Liver (tissue), 9 donors: Measurements from ENCODE around the gene ANKRD65. TPM values are rescaled to one million over a fixed set of nuclear protein-coding genes. Genes with fewer than 3 reads are reported as not detected.
A peak's percentile ranks its signal among the peaks of the same experiment; 100 is the strongest.

Experiments
- DNase-seq: peaks from one replicate; pipeline ENCODE4 v3.0.0-alpha.2; 2017; ENCODE audit warnings: low spot score
- H3K27ac ChIP-seq, 2 donors: one replicate each; pipeline ENCODE4 v1.7.0; 2013; ENCODE audit warnings: inconsistent platforms in 2 of 2, low read length in 2 of 2, control low read depth in 1 of 2, low read depth in 1 of 2, mild to moderate bottlenecking in 1 of 2
- H3K27me3 ChIP-seq, 4 donors: one replicate each; pipeline versions ENCODE4 v1.6.1 to v1.7.0; 2013; ENCODE audit warnings: low read length in 3 of 4, inconsistent platforms in 1 of 4, mild to moderate bottlenecking in 1 of 4, moderate library complexity in 1 of 4; ENCODE audit not compliant: control insufficient read depth in 4 of 4, insufficient read depth in 4 of 4
- H3K36me3 ChIP-seq, 4 donors: one replicate each; pipeline versions ENCODE4 v1.6.1 to v1.7.0; 2013; ENCODE audit warnings: low read length in 3 of 4, mild to moderate bottlenecking in 3 of 4, low read depth in 1 of 4, moderate library complexity in 1 of 4; ENCODE audit not compliant: control insufficient read depth in 4 of 4, insufficient read depth in 3 of 4
- H3K4me1 ChIP-seq, 4 donors: one replicate each; pipeline versions ENCODE4 v1.6.1 to v1.7.0; 2013; ENCODE audit warnings: low read length in 3 of 4, mild to moderate bottlenecking in 3 of 4, moderate library complexity in 1 of 4; ENCODE audit not compliant: control insufficient read depth in 4 of 4, insufficient read depth in 4 of 4
- H3K4me3 ChIP-seq, 3 donors: one replicate each; pipeline versions ENCODE4 v1.6.1 to v1.7.0; 2013; ENCODE audit warnings: low read length in 3 of 3, control low read depth in 1 of 3, low read depth in 1 of 3, mild to moderate bottlenecking in 1 of 3
- H3K9ac ChIP-seq, 2 donors: one replicate each; pipeline ENCODE4 v1.7.0; 2013; ENCODE audit warnings: low read length in 2 of 2, mild to moderate bottlenecking in 2 of 2, moderate library complexity in 2 of 2, control low read depth in 1 of 2, low read depth in 1 of 2
- H3K9me3 ChIP-seq, 4 donors: one replicate each; pipeline versions ENCODE4 v1.6.1 to v1.7.0; 2013; ENCODE audit warnings: low read length in 3 of 4; ENCODE audit not compliant: control insufficient read depth in 4 of 4
- CTCF ChIP-seq: fragments of 150-350 bp; IDR thresholded peaks from 2 replicates; pipeline ENCODE4 v1.5.1; 2017; ENCODE audit warnings: improper control_type of control experiment, low read depth, low read length; ENCODE audit not compliant: missing input control
- EGR1 ChIP-seq, 2 donors: IDR thresholded peaks; 2 replicates each; pipeline ENCODE4 v1.6.1; 2016 to 2018; ENCODE audit warnings: antibody characterized with exemption in 2 of 2, low read depth in 2 of 2
- FOXA1 ChIP-seq: IDR thresholded peaks from 2 replicates; pipeline ENCODE4 v1.6.1; 2016; ENCODE audit warnings: antibody characterized with exemption
- FOXA2 ChIP-seq: IDR thresholded peaks from 2 replicates; pipeline ENCODE4 v1.6.1; 2016; ENCODE audit warnings: antibody characterized with exemption
- GABPA ChIP-seq, 2 donors: IDR thresholded peaks in 1 of 2; conservative IDR thresholded peaks in 1 of 2; 2 replicates each; pipeline ENCODE4 v1.6.1; 2016; ENCODE audit warnings: antibody characterized with exemption in 2 of 2, mild to moderate bottlenecking in 1 of 2, moderate library complexity in 1 of 2
- HNF4A ChIP-seq, 2 donors: conservative IDR thresholded peaks; 2 replicates each; pipeline ENCODE4 v1.6.1; 2016; ENCODE audit warnings: antibody characterized with exemption in 2 of 2, mild to moderate bottlenecking in 2 of 2
- HNF4G ChIP-seq: IDR thresholded peaks from 2 replicates; pipeline ENCODE4 v1.6.1; 2016; ENCODE audit warnings: antibody characterized with exemption
- JUND ChIP-seq, 2 donors: IDR thresholded peaks; 2 replicates each; pipeline ENCODE4 v1.6.1; 2016; ENCODE audit warnings: antibody characterized with exemption in 2 of 2
- MAX ChIP-seq: IDR thresholded peaks from 2 replicates; pipeline ENCODE4 v1.6.1; 2016; ENCODE audit warnings: antibody characterized with exemption
- NR2F2 ChIP-seq: IDR thresholded peaks from 2 replicates; pipeline ENCODE4 v1.6.1; 2016; ENCODE audit warnings: antibody characterized with exemption
- RAD21 ChIP-seq, 2 donors: IDR thresholded peaks; 2 replicates each; pipeline ENCODE4 v1.6.1; 2016; ENCODE audit warnings: antibody characterized with exemption in 2 of 2, mild to moderate bottlenecking in 2 of 2
- RXRA ChIP-seq, 2 donors: IDR thresholded peaks; 2 replicates each; pipeline ENCODE4 v1.6.1; 2017 to 2018; ENCODE audit warnings: antibody characterized with exemption in 2 of 2, mild to moderate bottlenecking in 1 of 2
- SP1 ChIP-seq: IDR thresholded peaks from 2 replicates; pipeline ENCODE4 v1.6.1; 2018; ENCODE audit warnings: antibody characterized with exemption, mild to moderate bottlenecking
- TAF1 ChIP-seq: conservative IDR thresholded peaks from 2 replicates; pipeline ENCODE4 v1.6.1; 2016; ENCODE audit warnings: antibody characterized with exemption, mild to moderate bottlenecking
- YY1 ChIP-seq: IDR thresholded peaks from 2 replicates; pipeline ENCODE4 v1.6.1; 2016; ENCODE audit warnings: antibody characterized with exemption, mild to moderate bottlenecking
- ZBTB33 ChIP-seq: IDR thresholded peaks from 2 replicates; pipeline ENCODE4 v1.6.1; 2016; ENCODE audit warnings: antibody characterized with exemption
- WGBS: extraction: QIAGEN DNeasy Blood & Tissue Kit; methylation state at CpG from one replicate; pipeline ENCODE4 v1.1.7; 2013; 5-methylcytosine and 5-hydroxymethylcytosine counted together
- polyA plus RNA-seq, 2 donors: library from polyadenylated mRNA; stranded (reverse) in 1 of 2; unstranded in 1 of 2; fragments of 200-250 nt in 1 of 2; fragments of >200 nt in 1 of 2; fragmentation: Nextera tagmentation in 1 of 2; extraction: Ambion mirVana in 1 of 2; gene quantifications; one replicate each; pipeline versions ENCODE4 v1.2.1 to v1.2.3, GENCODE V29; 2013 to 2015
- total RNA-seq, 2 donors: library from RNA; depleted of rRNA; stranded (reverse); fragments of >200 nt; gene quantifications; one replicate each; pipeline ENCODE4 v1.2.3, GENCODE V29; 2014
- TF ChIP-seq, protein P1 (sequence below): IDR thresholded peaks from 2 replicates; pipeline ENCODE4 v1.6.1; 2016; ENCODE audit warnings: antibody characterized with exemption
- TF ChIP-seq, protein P2 (sequence below): IDR thresholded peaks from 2 replicates; pipeline ENCODE4 v1.6.1; 2016; ENCODE audit warnings: antibody characterized with exemption, mild to moderate bottlenecking
- donor health status: healthy.
- donor health status: healthy.
- donor health status: healthy.
- donor health status: healthy.
- donor health status: healthy.

The ANKRD65 gene
- total and polyA plus RNA-seq, 4 donors, result 0.14 to 0.31 (median 0.23) TPM

DNA sequence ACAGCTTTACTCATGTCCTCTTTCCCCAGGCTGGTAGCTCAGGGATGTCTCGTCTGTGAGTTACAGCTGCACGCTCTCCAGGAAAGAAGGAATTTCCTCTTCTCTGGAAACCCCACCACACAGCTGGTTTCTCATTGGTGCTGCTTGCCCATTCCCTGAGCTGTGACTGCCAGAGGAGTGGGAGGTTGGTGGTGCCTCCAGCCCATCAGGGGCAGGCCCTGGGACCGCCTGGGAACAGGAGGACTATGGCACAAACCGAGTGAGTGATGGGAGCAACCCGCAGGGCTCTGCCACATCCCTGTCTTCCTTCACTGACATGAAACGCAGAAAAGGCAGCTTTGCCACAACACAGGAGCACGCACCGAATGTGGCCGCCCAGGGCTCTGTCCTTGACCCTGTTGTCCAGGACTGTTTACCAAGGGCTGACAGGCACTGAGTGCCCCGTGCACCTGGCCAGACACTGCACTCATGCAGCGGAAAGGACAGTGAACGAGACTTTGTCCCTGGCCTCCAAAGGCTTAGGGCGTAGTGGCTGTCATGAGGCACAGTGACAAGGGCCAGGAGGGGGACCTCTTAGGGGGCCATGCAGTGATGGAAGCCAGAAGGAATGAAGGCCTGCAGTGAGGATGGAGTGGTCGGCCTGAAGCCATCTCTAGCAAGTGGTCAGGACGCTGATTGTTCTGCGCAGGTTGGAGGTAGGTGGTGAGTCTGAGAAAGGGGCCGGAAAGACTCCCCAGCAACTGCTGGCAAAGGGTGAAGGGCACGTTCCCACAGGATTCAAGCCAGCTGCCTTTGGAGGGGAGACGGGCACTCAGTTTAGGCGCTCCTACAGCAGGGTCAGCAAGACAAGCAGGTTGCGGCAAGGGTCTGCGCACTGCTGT is 20.3 kb downstream of the ANKRD65 start:
- H3K27ac ChIP-seq, result peak overlapping the region; percentile 75 to 83
- peaks cover 4 to 64% (median 54%) of the 10 kb centered on the region in 4 donors for H3K4me1 ChIP-seq
- WGBS, result 42% methylated on average over 22 of the region's 22 CpGs
- TF ChIP-seq, protein P1, sequence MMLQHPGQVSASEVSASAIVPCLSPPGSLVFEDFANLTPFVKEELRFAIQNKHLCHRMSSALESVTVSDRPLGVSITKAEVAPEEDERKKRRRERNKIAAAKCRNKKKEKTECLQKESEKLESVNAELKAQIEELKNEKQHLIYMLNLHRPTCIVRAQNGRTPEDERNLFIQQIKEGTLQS, result no peak
- peak; percentile 46 for TF ChIP-seq TAF1
- TF ChIP-seq SP1, result peak; percentile 94
- peak; percentile 79 for TF ChIP-seq YY1
- peak; percentile 91 for TF ChIP-seq FOXA1
- TF ChIP-seq, protein P2, sequence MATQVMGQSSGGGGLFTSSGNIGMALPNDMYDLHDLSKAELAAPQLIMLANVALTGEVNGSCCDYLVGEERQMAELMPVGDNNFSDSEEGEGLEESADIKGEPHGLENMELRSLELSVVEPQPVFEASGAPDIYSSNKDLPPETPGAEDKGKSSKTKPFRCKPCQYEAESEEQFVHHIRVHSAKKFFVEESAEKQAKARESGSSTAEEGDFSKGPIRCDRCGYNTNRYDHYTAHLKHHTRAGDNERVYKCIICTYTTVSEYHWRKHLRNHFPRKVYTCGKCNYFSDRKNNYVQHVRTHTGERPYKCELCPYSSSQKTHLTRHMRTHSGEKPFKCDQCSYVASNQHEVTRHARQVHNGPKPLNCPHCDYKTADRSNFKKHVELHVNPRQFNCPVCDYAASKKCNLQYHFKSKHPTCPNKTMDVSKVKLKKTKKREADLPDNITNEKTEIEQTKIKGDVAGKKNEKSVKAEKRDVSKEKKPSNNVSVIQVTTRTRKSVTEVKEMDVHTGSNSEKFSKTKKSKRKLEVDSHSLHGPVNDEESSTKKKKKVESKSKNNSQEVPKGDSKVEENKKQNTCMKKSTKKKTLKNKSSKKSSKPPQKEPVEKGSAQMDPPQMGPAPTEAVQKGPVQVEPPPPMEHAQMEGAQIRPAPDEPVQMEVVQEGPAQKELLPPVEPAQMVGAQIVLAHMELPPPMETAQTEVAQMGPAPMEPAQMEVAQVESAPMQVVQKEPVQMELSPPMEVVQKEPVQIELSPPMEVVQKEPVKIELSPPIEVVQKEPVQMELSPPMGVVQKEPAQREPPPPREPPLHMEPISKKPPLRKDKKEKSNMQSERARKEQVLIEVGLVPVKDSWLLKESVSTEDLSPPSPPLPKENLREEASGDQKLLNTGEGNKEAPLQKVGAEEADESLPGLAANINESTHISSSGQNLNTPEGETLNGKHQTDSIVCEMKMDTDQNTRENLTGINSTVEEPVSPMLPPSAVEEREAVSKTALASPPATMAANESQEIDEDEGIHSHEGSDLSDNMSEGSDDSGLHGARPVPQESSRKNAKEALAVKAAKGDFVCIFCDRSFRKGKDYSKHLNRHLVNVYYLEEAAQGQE, result peak; percentile 61
- TF ChIP-seq GABPA (IDR thresholded peaks at IDR 0.05 in 1 of 2, conservative IDR thresholded peaks at IDR 0.05 in 1 of 2), result peak in 1 of 2 donors; percentile 86
- peak in 1 of 2 donors; percentile 61 for TF ChIP-seq JUND (IDR thresholded peaks at IDR 0.05)
- TF ChIP-seq NR2F2, result no peak
- TF ChIP-seq RAD21 (IDR thresholded peaks at IDR 0.05), result peak; percentile 48 to 49
- TF ChIP-seq CTCF, result no peak
- TF ChIP-seq ZBTB33, result peak; percentile 63
- TF ChIP-seq EGR1 (IDR thresholded peaks at IDR 0.05; ENCODE audit: low read depth in 2 of 2), result peak in 1 of 2 donors; percentile 69
- TF ChIP-seq RXRA (IDR thresholded peaks at IDR 0.05), result peak; percentile 95 to 99
- peak; percentile 96 to 99 for TF ChIP-seq HNF4A (conservative IDR thresholded peaks at IDR 0.05)
- TF ChIP-seq HNF4G, result peak; percentile 90
- TF ChIP-seq FOXA2, result peak; percentile 92
- TF ChIP-seq MAX, result peak; percentile 96
- H3K4me3 ChIP-seq, result peak overlapping the region; percentile 92 to 99 (median 93)
- no peaks in the 10 kb centered on the region for H3K9me3 ChIP-seq
- H3K9ac ChIP-seq, result peak overlapping the region; percentile 75 to 82
- peaks cover 6 to 28% (median 20%) of the 10 kb centered on the region in 4 donors for H3K36me3 ChIP-seq
- no peaks in the 10 kb centered on the region for H3K27me3 ChIP-seq
- peak; percentile 65 for DNase-seq
